Measurements from ENCODE around the gene ALOX15B.

GRCh38 chr17:8031261-8031661 lies 7.6 kb upstream of the ALOX15B start:
- TF ChIP-seq CTCF (IDR thresholded peaks at IDR 0.05 in 4 of 5, conservative IDR thresholded peaks at IDR 0.05 in 1 of 5) (no peak), POLR2A (IDR thresholded peaks at IDR 0.05) (no peak)

Measured in gastrocnemius medialis (tissue), 4 donors.